HFFc6 (cell line): Measurements from ENCODE around the gene NIPAL3. TPM values are rescaled to one million over a fixed set of nuclear protein-coding genes. Genes with fewer than 3 reads are reported as not detected.

ENCODE experiments used
- DNase-seq: peaks from one replicate; pipeline ENCODE4 v3.0.0-alpha.2; 2018
- H3K27ac Mint-ChIP-seq: 2 replicates; pipeline ENCODE4 v1.8.0; 2020; ENCODE audit warnings: mild to moderate bottlenecking, mixed read lengths
- H3K27me3 Mint-ChIP-seq: 2 replicates; pipeline ENCODE4 v1.8.0; 2021; ENCODE audit warnings: mild to moderate bottlenecking, moderate library complexity, mixed read lengths; ENCODE audit not compliant: insufficient read depth
- H3K36me3 Mint-ChIP-seq: 2 replicates; pipeline ENCODE4 v1.8.0; 2021; ENCODE audit warnings: low read depth, mixed read lengths
- H3K4me1 Mint-ChIP-seq: 2 replicates; pipeline ENCODE4 v1.8.0; 2020; ENCODE audit warnings: low read depth, mixed read lengths
- H3K4me3 Mint-ChIP-seq: 2 replicates; pipeline ENCODE4 v1.8.0; 2020; ENCODE audit warnings: mild to moderate bottlenecking, moderate library complexity, mixed read lengths
- H3K9me3 Mint-ChIP-seq: 2 replicates; pipeline ENCODE4 v1.8.0; 2020; ENCODE audit warnings: mild to moderate bottlenecking, mixed read lengths
- total RNA-seq, 6 experiments: library from RNA; stranded (reverse); fragmentation: NEBNext Ultra II Directional; extraction: Animal tissue kit (Norgen Biotek cat#: 25700); gene quantifications; 2 replicates in 1 of 6; 3 replicates in 5 of 6; pipeline ENCODE4 v1.2.3, GENCODE V29; 2021
- TF ChIP-seq, protein P1 (sequence below): fragments of 200-600 bp; sonication (generic); IDR thresholded peaks from 2 replicates; pipeline ENCODE4 v1.5.0; 2021; ENCODE audit warnings: antibody characterized with exemption, mild to moderate bottlenecking

Gene NIPAL3
- total RNA-seq, 6 experiments from 2014 or later: 97.8 to 164 (median 107) TPM

DNA sequence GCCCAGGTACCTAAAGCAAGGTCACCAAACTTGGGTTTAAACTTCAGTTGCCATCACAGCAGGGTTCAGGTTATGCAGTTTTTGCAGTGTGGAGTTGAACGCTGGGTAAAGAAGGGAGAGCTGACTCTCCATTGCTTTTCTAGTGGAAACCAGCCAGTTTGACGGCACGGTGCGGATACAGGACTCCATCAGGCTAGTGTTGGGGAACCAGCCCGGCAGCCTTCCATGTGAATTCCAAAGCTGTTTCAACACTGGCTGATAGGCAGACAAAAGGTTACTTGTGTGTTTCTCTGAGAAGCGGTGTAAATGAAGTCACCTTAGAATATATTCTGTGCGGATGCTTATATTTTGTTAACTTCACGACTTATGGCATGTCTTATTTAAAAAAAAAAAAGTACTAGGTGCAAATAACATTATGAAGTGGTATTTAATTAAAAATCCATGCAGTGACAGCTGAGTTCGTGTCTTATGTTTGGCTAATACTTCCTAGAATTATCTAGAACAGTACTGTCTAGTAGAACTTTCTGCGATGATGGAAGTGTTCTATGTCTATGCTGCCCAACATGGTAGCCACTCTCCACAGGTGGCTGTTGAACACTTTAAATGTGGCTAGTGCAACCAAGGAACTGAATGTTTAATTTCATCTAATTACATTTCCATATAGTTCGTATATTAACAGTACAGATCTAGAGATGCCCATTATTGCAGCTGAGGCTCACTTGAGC is 57.1 kb downstream of the NIPAL3 start:
- H3K4me1 Mint-ChIP-seq: peaks cover 5% of the 10 kb centered on the region; the same call in 1 of the 2 replicates
- TF ChIP-seq, protein P1, sequence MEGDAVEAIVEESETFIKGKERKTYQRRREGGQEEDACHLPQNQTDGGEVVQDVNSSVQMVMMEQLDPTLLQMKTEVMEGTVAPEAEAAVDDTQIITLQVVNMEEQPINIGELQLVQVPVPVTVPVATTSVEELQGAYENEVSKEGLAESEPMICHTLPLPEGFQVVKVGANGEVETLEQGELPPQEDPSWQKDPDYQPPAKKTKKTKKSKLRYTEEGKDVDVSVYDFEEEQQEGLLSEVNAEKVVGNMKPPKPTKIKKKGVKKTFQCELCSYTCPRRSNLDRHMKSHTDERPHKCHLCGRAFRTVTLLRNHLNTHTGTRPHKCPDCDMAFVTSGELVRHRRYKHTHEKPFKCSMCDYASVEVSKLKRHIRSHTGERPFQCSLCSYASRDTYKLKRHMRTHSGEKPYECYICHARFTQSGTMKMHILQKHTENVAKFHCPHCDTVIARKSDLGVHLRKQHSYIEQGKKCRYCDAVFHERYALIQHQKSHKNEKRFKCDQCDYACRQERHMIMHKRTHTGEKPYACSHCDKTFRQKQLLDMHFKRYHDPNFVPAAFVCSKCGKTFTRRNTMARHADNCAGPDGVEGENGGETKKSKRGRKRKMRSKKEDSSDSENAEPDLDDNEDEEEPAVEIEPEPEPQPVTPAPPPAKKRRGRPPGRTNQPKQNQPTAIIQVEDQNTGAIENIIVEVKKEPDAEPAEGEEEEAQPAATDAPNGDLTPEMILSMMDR: no peak
- no peaks in the 10 kb centered on the region for H3K9me3 Mint-ChIP-seq
- peaks cover 4% of the 10 kb centered on the region; the same call in 1 of the 2 replicates for H3K36me3 Mint-ChIP-seq
- H3K4me3 Mint-ChIP-seq: no peak overlapping the region
- no peaks in the 10 kb centered on the region for H3K27me3 Mint-ChIP-seq
- H3K27ac Mint-ChIP-seq: no peak overlapping the region; the same call in 1 of the 2 replicates
- no peak for DNase-seq

DNA sequence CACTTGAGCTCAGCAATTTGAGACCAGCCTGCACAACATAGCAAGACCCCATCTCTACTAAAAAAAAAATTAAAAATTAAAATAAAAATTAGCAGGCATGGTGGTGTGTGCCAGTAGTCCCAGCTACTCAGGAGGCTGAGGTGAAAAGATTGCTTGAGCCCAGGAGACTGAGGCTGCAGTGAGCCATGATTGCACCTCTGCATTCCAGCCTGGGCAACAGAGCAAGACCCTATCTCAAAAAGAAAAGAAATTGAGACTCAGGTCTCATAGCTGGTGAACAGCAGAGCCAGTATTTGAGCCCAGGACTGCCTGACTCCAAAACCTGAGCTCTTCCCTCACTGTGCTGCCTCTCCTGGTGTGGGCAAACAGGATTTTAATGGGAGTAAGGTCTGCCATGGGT is 58.6 kb downstream of the NIPAL3 start:
- Mint-ChIP-seq H3K4me3 (no peak overlapping the region), H3K36me3 (peaks cover 4% of the 10 kb centered on the region; the same call in 1 of the 2 replicates), H3K9me3 (no peaks in the 10 kb centered on the region), H3K4me1 (no peaks in the 10 kb centered on the region), H3K27ac (no peak overlapping the region), H3K27me3 (no peaks in the 10 kb centered on the region)
- TF ChIP-seq, protein P1: no peak
- DNase-seq: no peak

DNA sequence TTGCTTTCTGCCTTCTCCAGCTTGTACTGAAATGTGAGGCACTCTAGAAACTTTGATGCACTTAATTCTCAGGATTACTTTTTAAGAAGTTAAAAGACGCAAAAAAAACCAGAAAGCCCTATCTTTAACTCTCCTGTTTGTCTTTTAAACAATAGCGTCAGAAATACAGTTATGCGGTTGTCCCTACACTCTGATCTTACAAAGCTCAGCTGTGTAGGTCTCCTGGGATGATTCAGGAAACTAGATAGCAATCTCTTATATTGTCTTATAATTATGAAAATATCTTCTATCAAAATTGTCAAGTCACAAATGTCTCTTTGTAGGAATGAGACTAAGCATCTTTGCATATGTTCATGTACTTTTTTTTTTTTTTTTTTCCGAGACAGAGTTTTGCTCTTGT is 60.1 kb downstream of the NIPAL3 start:
- Mint-ChIP-seq H3K36me3 (no peaks in the 10 kb centered on the region), H3K4me1 (no peaks in the 10 kb centered on the region), H3K4me3 (no peak overlapping the region), H3K9me3 (no peaks in the 10 kb centered on the region), H3K27ac (no peak overlapping the region), H3K27me3 (no peaks in the 10 kb centered on the region)
- TF ChIP-seq, protein P1: no peak
- no peak for DNase-seq

DNA sequence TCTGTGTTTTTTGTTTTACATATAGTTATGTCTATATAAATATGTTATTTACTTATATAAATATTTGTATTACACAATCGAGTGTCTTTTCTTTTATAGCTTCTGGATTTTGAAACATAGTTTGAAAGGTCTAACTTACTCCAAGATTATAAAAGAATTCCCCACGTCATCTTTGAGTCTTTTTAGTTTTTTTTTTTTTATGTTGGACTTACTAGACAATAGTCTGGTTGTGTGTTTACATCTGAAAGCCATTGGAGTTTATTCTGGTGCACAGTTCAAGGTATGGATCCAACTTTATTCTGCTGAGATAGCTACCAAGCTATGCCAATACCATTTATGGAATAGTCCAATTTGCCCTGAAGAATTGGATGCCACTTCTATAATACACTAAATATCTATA is 61.0 kb downstream of the NIPAL3 start:
- Mint-ChIP-seq H3K9me3 (no peaks in the 10 kb centered on the region), H3K36me3 (no peaks in the 10 kb centered on the region), H3K27ac (no peak overlapping the region), H3K4me3 (no peak overlapping the region), H3K4me1 (peaks cover 8% of the 10 kb centered on the region; the same call in 1 of the 2 replicates), H3K27me3 (no peaks in the 10 kb centered on the region)
- TF ChIP-seq, protein P1: no peak
- DNase-seq: no peak

DNA sequence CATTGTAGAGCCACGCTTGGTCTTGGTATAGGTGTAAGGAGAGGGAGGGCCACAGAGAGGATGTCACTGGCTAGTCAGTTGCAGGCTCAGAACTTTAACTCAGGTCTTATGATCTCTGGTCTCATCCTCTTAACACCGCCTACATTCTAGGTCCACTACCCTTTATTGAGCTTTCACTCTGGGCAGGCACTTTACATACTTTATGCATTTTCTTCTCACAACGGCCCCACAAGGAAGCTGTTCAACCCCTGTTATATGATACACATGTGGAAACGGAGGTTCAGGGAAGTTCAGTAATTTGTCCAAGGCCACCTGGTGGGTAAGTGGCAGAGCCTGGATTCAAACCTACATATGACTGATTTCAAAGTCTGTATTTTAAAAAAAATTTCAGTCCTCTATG is 61.7 kb downstream of the NIPAL3 start:
- no peaks in the 10 kb centered on the region for H3K27me3 Mint-ChIP-seq
- peaks cover 12% of the 10 kb centered on the region; the same call in 1 of the 2 replicates for H3K4me1 Mint-ChIP-seq
- H3K27ac Mint-ChIP-seq: no peak overlapping the region
- H3K9me3 Mint-ChIP-seq: no peaks in the 10 kb centered on the region
- DNase-seq: no peak
- H3K4me3 Mint-ChIP-seq: no peak overlapping the region
- TF ChIP-seq, protein P1: no peak
- no peaks in the 10 kb centered on the region for H3K36me3 Mint-ChIP-seq
